GM18505 (cell line): ENCODE data around the gene AKAP12.
"Not testable (repeated sequence)": the region's sequence is repeated elsewhere in the genome, so short reads cannot be mapped to it uniquely, and the experiment has no call there.

Source experiments
- ATAC-seq: cut with Tn5 transposase; IDR thresholded peaks from one replicate; pipeline ENCODE4 v1.9.1; 2021; ENCODE audit not compliant: unreplicated experiment
- POLR2A ChIP-seq: IDR thresholded peaks from 4 replicates; pipeline ENCODE4 v1.6.1; 2011; ENCODE audit warnings: borderline replicate concordance; ENCODE audit not compliant: insufficient read depth, insufficient read length; ENCODE audit errors: extremely low read depth

AKAP12 gene

GRCh38 chr6:151341476-151342195 lies 101.9 kb downstream of the AKAP12 start:
- no peak for ATAC-seq
- TF ChIP-seq POLR2A: no peak

- not testable (repeated sequence) for ATAC-seq
These were observed 103.0 kb downstream of the AKAP12 start for GRCh38 chr6:151342750-151343149.

GRCh38 chr6:151349651-151350270 lies 110.0 kb downstream of the AKAP12 start:
- TF ChIP-seq POLR2A: no peak
- no peak for ATAC-seq

GRCh38 chr6:151350442-151351145 lies 110.8 kb downstream of the AKAP12 start:
- TF ChIP-seq POLR2A: no peak
- no peak for ATAC-seq

- TF ChIP-seq POLR2A: no peak
- ATAC-seq: no peak
These were observed 111.5 kb downstream of the AKAP12 start for GRCh38 chr6:151351146-151351700.

- ATAC-seq: no peak
- TF ChIP-seq POLR2A: no peak
These were observed 112.0 kb downstream of the AKAP12 start for GRCh38 chr6:151351731-151352130.

- no peak for TF ChIP-seq POLR2A
- no peak for ATAC-seq
These were observed 112.9 kb downstream of the AKAP12 start for GRCh38 chr6:151352410-151353396.

- ATAC-seq: no peak
- no peak for TF ChIP-seq POLR2A
These were observed 114.0 kb downstream of the AKAP12 start for GRCh38 chr6:151353795-151354194.

- ATAC-seq: not testable (repeated sequence)
These were observed 117.2 kb downstream of the AKAP12 start for GRCh38 chr6:151356983-151357382.

- ATAC-seq: no peak
- no peak for TF ChIP-seq POLR2A
These were observed 118.1 kb downstream of the AKAP12 start for GRCh38 chr6:151357758-151358436.

GRCh38 chr6:151358475-151358874 lies 118.7 kb downstream of the AKAP12 start:
- ATAC-seq: no peak
- TF ChIP-seq POLR2A: no peak

- no peak for ATAC-seq
- no peak for TF ChIP-seq POLR2A
These were observed 119.7 kb downstream of the AKAP12 start for GRCh38 chr6:151359486-151359885.
